HS-5 (cell line): ENCODE results near the gene TMPRSS9.
"Not testable (repeated sequence)": the region's sequence is repeated elsewhere in the genome, so short reads cannot be mapped to it uniquely, and the experiment has no call there.

Source experiments
- DNase-seq: peaks from one replicate; pipeline ENCODE4 v3.0.0-alpha.2; 2012; ENCODE audit warnings: low read depth

TMPRSS9 gene

DNA sequence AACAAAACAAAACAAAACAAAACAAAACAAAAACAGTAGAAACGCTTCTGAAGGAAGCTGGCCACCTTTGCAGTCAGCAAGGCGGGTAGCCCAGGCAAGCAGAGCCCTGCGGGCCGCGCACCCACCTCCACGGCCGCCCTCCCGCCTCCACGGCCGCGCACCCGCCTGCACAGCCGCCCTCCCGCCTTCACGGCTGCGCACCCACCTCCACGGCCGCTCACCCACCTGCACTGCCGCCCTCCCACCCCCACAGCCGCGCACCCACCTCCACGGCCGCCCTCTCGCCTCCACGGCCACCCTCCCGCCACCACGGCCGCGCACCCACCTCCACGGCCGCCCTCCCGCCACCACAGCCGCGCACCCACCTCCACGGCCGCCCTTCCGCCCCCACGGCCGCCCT is 76.3 kb downstream of the TMPRSS9 start:
- no peak for DNase-seq

DNA sequence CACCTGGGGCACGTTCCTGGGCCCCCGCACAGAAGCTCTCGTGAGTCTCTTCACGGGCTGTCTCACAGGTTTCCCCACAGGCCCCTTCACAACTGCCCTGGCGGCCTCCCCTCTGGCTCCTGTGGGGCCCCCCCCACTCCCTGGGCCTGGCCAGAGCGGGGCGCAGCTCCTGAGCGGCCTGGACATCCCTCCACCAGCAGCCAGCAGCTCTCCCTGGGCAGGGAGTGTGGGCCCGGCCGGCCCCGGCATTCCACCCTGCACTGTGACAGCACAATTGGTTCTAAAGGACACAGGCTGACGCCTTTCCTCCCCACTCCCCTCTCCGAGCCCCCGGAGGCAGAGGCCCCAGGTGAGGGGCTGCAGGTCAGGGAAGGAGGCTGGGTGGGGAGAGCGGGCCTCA is 76.9 kb downstream of the TMPRSS9 start:
- no peak for DNase-seq

DNA sequence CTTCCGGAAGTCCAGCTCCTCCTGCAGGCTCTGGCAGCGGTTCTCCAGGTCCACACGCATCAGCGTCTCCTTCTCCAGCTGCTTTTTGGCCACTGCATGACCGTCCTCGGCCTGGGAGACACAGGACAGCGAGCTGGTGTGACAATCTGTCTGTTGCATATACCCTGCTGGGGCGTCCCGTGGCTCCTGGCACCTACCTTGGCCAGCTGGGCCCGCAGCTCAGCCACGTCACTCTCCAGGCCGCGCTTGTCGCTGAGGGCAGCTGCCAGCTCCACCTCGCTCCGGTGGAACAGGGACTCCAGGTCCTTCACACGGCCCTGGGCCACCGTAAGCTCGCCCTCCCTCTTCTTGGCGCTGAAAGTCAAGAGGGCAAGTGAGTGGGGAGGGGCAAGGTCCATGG is 78.1 kb downstream of the TMPRSS9 start:
- DNase-seq = no peak

DNA sequence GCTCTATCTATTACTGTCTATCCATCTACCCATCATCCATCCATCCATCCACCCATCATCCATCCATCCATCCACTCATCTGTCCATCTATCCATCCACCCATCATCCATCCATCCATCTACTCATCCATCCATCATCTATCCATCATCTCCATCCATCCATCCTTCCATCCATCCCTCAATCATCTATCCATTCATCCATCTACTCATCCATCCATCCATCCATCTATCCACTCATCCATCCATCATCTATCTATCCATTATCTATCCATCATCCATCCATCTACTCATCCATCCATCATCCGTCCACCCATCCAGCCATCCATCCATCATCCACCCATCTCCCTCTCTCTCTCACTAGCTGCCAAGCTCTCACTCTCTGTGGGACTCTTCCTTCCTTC is 80.5 kb downstream of the TMPRSS9 start:
- DNase-seq = no peak

DNA sequence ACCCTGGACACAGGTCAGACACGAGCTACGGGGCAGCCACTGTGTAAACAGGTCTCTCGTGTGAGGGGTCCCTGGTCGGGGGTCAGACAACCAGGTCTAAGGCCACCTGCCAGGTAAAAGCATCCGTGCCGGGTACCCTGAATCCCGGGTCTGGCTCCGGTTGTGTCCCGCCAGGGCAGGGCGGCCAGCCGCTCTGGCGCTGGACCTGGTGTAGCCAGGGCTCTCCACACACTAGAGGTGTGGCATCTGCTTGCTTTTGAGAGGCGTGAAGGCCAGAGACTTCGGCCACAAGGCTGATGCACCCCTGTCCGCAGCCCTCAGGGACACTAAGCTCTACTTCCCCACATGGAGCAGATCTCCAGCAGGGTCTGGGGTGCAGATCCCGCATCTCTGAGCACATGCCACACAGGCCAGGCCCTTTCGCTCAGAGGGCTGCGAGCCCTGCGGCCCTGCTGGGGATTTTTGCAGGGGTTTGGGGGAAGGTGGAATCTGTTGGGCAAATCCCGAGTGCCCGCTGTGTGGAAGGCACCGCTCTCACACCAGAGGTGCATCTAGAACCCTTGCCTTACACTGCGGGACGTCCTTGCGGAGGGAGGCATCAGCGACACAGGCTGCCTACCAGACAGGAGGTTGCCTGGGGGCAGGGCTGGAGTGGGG is 81.2 kb downstream of the TMPRSS9 start:
- no peak for DNase-seq

DNA sequence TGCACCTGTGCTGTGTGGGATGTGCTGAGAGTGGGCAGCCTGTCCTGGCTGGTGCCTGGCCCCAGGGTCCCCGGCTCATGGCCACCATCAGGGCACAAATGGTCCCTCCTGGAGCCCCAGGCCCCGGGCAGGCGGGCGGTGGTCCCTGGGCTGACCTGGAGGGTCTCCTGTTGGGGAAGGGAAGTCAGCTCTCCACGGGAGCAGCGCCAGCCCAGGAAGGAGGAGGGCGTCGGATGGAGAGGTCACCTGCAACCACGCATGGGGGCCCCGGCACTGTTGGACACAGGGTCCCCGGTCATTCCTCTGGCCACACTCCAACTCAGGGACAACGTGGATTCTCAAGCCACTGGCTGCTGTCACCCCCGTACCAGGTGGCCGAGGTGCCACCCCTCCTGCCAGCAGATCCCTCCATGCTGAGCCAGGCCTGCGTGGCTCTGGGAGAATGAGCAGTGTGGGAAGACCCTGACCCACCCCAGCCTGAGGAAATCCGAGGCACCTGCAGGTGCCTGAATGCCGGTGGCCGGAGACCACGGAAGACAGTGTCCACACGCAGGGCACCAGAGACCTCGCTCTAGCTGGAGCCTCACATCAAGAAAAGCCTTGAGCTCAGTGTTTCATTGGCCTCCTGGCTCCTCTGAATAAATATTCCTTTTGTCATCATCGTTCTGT is 83.2 kb downstream of the TMPRSS9 start:
- no peak for DNase-seq

DNA sequence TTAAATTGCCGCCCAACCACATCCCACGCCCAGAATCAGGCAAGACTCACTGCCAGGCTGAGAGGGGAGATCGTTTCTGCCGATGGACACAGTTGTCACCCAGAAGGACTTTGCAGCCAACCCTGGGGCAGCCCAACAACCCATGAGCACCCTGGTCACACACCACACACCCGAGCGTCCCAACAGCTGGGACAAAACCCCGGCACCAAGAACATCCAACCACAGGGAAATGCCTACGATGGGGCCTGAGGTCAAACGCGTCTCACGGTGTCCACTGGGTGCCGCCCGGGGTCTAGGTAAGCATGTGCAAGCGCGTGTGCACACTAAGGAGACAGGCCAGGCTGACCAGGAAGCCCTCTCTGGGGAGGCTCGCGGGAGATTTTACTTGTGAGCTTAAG is 83.7 kb downstream of the TMPRSS9 start:
- no peak for DNase-seq

DNA sequence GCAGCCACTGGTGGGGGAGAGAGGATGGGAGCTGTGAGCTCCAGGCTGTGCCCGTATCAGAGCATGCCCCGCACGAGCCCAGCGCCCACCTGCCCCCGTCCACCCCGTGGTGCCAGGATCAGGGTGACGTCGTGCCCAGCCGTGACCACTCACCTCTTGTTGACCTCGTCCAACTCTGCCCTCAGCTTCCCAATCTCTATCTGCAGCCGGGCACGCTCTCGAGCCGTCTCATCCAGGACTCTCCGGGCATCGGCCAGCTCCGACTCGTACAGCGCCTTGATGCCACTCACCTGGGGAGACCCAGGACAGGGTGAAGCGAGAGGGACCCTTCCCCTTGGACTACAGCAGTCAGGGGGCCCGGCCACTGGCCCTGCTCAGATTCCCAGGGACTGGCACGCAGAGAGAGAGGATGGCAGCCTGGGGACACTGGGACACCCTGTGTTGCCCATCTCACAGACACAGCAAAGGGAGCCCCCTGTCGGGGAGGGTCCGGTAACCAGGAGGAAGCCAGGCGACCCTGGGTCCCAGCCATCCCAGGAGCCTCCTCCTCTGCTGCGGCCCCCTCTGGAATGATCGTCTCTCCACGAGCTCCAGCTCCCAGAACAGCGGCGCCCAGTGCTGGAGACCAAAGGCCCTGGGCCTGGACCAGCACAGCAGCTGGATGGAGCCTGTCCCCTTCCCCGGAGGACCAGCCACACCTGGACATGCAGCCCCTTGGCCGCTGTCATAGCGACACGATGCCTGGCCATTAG is 84.4 kb downstream of the TMPRSS9 start:
- DNase-seq = no peak

DNA sequence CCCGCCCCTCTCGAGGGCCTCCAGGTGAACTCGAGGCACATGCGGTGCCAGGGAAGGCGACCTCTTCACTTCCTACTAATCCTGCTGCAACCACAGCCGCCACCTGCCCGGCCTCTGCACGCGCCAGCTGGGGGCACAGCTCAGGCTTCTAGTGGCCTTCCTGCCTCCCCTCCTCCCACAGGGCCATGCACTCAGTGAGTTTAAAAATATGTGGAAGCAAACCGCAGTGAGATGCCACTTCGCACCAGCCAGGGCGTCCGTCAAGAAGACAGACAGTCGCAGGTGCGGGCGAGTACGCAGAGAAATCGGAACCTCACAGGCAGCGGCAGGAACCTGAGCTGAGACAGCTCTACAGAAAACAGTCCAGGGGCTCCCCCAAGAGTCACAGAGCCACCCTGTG is 86.3 kb downstream of the TMPRSS9 start:
- DNase-seq = no peak

DNA sequence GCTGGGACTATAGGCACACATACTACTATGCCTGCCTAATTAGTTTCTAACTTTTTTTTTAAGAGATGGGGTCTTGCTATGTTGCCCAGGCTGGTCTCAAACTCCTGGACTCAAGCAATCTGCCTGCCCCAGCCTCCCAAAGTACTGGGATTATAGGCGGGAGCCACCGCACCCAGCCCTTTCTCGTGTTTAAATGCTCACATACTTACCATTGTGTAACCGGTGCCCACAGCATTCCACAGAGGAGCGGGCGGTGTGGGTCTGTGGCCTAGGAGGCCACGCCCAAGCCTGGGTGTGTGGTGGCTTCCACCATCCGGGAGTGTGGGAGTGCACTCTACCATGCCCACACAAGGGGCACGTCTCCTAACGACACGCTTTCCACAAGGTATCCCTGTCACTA is 89.0 kb downstream of the TMPRSS9 start:
- no peak for DNase-seq

DNA sequence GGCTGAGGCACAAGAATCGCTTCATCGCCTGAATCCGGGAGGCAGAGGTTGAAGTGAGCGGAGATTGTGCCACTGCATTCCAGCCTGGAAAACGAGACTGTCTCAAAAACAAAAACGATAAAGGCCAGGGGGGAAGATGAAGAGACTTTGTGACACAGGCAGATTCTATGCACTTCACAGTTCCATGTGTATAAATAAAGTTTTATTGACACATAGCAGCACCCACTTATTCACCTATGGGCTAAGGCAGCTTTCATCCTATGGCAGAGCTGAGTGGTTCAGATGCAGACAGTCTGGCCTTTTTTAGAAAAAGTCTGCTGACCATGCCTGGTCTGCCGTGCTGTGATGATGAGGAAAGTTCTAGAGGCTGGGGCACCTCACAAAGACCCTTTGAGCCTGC is 91.1 kb downstream of the TMPRSS9 start:
- DNase-seq = no peak

DNA sequence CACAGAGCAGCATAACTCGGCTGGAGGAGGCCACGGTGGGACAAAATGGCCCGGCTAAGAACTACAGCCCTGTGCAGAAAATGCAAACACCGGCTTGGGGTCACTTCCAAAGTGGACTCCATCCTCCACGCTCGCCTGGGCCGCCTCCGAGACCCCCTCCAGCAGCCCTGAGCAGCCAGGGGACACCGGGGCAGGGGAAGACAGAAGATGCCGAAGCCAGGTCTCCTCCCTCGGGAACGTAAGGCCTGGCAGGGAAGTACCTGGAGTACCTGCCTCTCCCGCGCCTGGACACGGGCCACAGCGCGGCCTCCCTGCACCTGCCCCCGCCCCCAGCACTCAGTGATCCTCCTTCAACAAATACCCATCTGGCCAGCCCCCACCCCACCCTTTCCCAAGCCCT is 91.7 kb downstream of the TMPRSS9 start:
- DNase-seq = no peak

DNA sequence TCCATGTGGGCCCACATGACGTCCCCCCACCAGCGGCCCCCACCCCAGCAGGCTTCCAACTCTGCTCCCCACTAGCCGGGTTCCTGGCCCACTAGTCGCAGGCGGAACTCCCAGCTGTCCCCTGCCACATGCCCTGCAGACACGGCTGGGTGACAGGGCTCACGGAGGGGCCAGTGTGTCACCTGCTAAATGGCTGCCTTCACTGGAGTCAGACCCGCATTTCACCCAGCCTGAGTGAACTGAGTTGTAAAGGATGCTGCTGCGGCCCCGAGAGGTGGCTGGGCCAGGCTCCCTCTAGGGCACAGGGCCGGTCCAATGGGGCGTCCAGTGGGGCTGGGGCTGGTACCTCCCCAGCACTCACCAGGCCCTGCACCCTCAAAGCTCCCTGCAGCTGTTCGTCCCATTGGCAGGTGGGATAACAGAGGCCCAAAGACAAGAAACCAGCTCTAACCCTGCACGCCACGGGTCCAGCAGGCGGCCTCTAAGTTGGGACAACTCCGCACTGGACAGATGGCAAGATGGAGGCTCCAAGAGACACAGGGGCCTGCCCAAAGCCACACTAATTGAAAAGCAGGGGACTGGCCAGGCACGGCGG is 93.5 kb downstream of the TMPRSS9 start:
- DNase-seq = no peak

DNA sequence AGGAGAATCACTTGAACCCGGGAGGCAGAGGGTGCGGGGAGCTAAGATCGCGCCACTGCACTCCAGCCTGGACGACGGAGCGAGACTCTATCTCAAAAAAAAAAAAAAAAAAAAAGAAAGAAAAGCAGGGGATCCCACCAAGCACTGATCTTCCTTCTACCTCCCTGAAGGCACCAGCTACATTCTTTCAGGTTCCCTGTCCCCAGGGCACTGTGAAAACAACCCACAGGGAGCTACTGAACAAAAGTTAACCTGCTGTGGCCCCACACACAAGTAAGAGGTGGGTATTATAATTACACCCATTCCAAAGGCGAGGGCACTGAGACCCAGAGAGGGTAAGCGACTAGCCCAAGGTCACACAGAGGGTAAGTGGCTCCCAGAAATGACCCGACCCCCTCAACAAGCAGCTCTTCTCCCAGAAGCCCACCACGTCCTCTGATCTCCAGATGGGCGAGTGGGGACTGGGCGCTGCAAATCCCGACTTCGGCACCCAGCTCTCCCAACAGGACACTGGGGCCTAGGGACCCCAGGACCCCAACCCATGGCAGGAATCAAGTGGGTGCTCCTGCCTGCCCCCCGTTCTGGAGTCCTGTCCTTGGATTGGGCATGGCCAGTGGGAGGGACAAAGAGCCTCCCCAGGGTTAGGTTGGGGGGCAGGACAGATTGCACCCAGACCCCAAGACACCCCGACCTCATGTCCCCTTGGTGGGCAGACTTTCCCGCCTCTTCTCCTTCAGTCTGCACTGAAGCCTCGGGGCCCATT is 94.3 kb downstream of the TMPRSS9 start:
- DNase-seq = no peak

DNA sequence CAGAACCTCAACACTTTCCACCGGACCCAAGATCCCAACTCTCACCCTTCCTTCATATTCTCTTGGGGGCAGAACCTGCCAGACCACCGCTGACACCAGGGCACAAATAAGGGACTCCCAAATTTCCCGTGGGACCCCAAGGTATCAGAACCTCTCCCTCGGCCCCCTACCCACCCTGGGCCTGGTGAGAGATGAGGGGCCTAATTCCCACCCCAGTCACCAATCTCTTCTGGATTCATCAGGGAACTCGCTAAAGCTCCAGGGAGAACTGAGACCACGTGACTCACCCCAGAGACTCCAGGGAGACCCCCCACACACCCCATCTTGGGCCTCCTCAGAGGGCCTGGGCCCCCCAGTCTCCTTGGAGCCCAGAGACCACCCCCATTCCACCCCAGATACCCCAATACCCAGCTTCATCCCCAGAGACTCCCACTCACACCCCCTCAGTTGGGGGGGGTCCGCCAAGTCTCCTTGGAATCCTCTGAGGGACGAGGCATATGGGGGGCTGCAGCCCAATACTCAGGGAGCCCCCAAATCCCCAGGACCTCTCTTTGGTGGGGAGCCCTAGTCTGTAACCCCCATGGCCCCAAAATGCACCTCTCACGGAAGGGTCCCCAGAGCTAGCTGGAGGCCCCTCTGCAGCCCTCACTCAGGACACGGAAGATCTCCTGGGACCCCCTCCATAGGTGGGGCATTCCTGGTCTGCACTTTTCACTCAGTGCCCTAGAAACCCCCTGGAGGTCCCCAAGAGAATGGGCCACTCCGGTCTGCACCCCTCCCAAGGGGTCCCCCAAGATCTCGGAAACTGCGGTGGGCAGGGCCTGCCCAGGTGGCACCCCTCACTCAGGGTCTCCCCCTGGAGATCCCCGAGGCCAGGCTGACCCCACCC is 95.1 kb downstream of the TMPRSS9 start:
- DNase-seq = no peak

DNA sequence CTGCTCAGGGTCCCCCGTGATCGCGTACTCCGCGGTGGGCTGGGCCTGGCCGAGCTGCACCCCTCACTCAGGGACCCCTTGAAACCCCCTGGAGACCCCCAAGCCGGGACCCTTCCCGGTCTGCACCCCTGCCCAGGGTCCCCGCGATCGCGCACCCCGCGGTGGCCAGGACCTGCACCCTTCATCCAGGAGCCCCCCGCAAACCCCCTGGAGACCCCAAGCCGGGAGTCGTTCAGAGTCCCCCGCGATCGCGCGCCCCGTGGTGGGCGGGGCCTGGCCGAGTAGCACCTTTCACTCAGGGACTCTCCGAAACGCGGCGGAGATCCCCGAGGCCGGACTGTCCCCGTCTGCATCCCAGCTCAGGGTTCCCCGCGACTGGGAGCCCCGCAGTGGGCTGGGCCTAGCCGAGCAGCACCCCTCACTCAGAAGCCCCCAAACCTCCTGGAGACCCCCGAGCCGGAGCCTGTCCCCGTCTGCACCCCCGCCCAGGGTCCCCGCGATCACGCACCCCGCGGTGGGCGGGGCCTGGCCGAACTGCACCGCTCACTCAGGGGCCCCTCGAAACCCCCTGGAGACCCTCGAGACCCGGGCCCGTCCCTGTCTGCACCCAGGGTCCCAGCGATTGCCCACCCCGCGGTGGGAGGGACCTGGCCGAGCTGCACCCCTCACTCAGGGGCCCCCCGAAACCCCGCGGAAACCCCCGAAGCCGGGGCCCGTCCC is 95.9 kb downstream of the TMPRSS9 start:
- DNase-seq = no peak

DNA sequence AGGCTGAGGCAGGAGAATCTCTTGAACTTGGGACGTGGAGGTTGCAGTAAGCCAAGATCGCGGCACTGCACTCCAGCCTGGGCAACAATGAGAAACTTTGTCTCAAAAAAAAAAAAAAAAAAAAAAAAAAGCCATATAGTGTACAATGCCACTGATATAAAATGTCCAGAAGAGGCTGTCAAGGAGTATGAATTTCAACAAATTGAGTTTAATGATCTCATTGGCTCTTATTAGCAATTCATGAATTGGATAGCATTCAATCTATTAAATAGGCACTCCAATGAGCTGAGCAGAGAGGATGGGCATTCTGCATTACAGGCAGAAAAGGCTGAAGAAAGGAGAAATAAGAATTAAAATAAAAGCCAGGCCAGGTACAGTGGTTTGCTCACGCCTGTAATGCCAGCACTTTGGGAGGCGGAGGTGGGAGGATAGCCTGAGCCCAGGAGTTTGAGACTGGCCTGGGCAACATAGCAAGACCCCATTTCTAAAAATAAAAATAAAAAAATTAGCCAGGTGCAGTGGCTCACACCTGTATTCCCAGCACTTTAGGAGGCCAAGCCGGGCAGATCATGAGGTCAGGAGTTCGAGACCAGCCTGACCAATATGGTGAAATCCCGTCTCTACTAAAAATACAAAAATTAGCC is 97.5 kb downstream of the TMPRSS9 start:
- no peak for DNase-seq

DNA sequence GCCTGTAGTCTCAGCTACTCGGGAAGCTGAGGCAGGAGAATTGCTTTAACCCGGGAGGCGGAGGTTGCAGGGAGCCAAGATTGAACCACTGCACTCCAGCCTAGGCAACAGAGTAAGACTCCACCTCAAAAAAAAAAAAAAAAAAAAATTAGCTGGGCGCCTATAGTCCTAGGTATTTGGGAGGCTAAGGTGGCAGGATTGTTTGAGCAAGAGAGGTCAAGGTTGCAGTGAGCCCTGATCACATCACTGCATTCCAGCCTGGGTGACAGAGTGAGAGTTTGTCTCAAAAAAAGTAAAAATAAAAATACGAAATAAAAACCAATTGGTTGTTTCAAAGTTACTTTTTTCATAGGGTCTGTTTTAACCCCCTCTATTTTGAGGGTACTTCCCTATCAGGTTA is 98.0 kb downstream of the TMPRSS9 start:
- no peak for DNase-seq

DNA sequence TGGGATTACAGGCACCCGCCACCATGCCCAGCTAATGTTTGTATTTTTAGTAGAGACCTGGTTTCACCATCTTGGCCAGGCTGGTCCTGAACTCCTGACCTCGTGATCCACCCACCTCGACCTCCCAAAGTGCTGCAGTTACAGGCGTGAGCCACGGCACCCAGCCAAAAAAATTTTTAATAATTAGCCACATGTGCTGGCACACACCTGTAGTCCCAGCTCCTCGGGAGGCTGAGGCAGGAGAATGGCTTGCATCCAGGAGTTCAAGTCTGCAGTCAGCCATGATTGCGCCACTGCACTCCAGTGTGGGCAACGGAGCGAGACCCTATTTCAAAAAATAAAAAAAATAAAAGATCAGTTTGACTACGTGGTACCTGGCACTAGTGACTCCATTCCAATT is 98.7 kb downstream of the TMPRSS9 start:
- DNase-seq = not testable (repeated sequence)

DNA sequence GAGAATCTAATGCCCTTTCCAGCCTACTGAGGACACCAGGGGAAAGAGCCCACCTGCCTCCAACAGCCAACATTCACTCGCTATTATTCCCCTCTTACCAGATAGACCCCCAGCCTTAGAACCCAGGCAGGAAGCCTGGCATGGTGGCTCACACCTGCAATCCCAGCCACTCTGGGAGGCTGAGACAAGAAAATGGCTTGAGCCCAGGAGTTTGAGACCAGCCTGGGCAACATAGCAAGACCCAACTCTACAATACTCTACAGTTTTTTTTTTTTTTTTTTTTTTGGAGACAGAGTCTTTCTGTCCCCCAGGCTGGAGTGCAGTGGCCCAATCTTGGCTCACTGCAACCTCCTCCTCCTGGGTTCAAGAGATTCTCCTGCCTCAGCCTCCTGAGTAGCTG is 100.2 kb downstream of the TMPRSS9 start:
- no peak for DNase-seq
